Heart left ventricle (tissue), 16 donors: ENCODE measurements around the gene LZTFL1. TPM values are rescaled to one million over a fixed set of nuclear protein-coding genes. Genes with fewer than 3 reads are reported as not detected.
A peak's percentile ranks its signal among the peaks of the same experiment; 100 is the strongest.

Source experiments
- ATAC-seq, 4 donors: fragments of 200-7000 bp; cut with Tn5 transposase; one replicate each; pipeline ENCODE4 v1.9.1; 2020 to 2022; ENCODE audit warnings: moderate library complexity in 4 of 4, mild to moderate bottlenecking in 3 of 4, moderate number of reproducible peaks in 1 of 4
- DNase-seq, 5 donors: peaks; one replicate each; pipeline ENCODE4 v3.0.0-alpha.2; 2020
- H3K27ac ChIP-seq, 12 donors: fragments of 200-600 bp; sonication (generic) in 4 of 12; one replicate each; pipeline versions ENCODE4 v1.5.0 to v1.8.0; 2016 to 2022; ENCODE audit warnings: mild to moderate bottlenecking in 2 of 12
- H3K27me3 ChIP-seq, 9 donors: fragments of 200-600 bp; sonication (generic) in 2 of 9; one replicate each; pipeline versions ENCODE4 v1.5.1 to v1.8.0; 2016 to 2022; ENCODE audit warnings: mild to moderate bottlenecking in 3 of 9
- H3K36me3 ChIP-seq, 9 donors: fragments of 200-600 bp; sonication (generic) in 2 of 9; one replicate each; pipeline versions ENCODE4 v1.5.0 to v1.8.0; 2018 to 2022; ENCODE audit warnings: mild to moderate bottlenecking in 2 of 9
- H3K4me1 ChIP-seq, 12 donors: fragments of 200-600 bp; sonication (generic) in 4 of 12; one replicate each; pipeline versions ENCODE4 v1.5.0 to v1.8.0; 2016 to 2022; ENCODE audit warnings: mild to moderate bottlenecking in 3 of 12
- H3K4me3 ChIP-seq, 12 donors: fragments of 200-600 bp; sonication (generic) in 4 of 12; one replicate each; pipeline versions ENCODE4 v1.5.0 to v1.8.0; 2017 to 2022; ENCODE audit warnings: mild to moderate bottlenecking in 9 of 12, moderate library complexity in 4 of 12
- H3K9me3 ChIP-seq, 12 donors: fragments of 200-600 bp; sonication (generic) in 4 of 12; one replicate each; pipeline versions ENCODE4 v1.5.0 to v1.8.0; 2016 to 2022; ENCODE audit warnings: mild to moderate bottlenecking in 1 of 12
- CTCF ChIP-seq, 12 donors: fragments of 200-600 bp; sonication (generic) in 4 of 12; IDR thresholded peaks; one replicate each; pipeline versions ENCODE4 v1.5.0 to v1.8.0; 2018 to 2022; ENCODE audit warnings: antibody characterized with exemption in 12 of 12, mild to moderate bottlenecking in 5 of 12
- POLR2A ChIP-seq, 2 donors: fragments of 450-650 bp; IDR thresholded peaks; one replicate each; pipeline ENCODE4 v1.6.1; 2017; ENCODE audit warnings: antibody characterized with exemption in 2 of 2, mild to moderate bottlenecking in 2 of 2, moderate library complexity in 2 of 2
- WGBS, 4 donors: extraction: QIAGEN DNeasy Blood & Tissue Kit in 2 of 4; methylation state at CpG; one replicate each; pipeline versions ENCODE4 v1.1.5 to v1.1.7; 2013 to 2018; 5-methylcytosine and 5-hydroxymethylcytosine counted together
- intact Hi-C, 10 donors: fragments of 100-400 bp; cut with DNase I; formaldehyde crosslinking; loops; one replicate each; pipeline versions ENCODE4 v1.11.1 to v1.14.2; 2022
- polyA plus RNA-seq, 2 donors: library from polyadenylated mRNA; stranded (reverse); fragments of 200-250 nt; gene quantifications; one replicate each; pipeline ENCODE4 v1.2.3, GENCODE V29; 2013
- total RNA-seq, 9 donors: library from RNA; depleted of rRNA in 2 of 9; stranded (reverse); fragments of >200 nt in 2 of 9; fragmentation: NEBNext Ultra II Directional in 3 of 9; extraction: Animal tissue kit (Norgen Biotek cat#: 25700) in 3 of 9; gene quantifications; one replicate each; pipeline versions ENCODE4 v1.1.0 to v1.2.4, GENCODE V29; 2016 to 2023
- donor health status: ischemic (EF 13 %, LVEDD 7.1; RV severe dilation, severe dysfunction).
- donor health status: healthy with polysubstance abuse.
- donor health status: DM: no; HTN: yes; CAD: no.
- donor health status: DM: no; HTN: no; CAD: no.
- donor health status: ischemic (EF 25% LVEDD 6.9; RV normal size, moderate dysfunction).
- donor health status: ischemic (EF 25% LVEDD 5.7; RV mildly dilated, moderate dysfunction).
- donor health status: healthy.
- donor health status: DM: yes; HTN: yes; CAD: no.
- donor health status: ischemic (EF 35%, LVEDD 5.7; RV mildly dilated, moderate dysfunction).
- donor health status: nonischemic (EF 11% LVEDD 7.7; RV severe dilation, severe dysfunction).
- donor health status: DM: yes; HTN: yes; CAD: no.
- donor health status: PGD.
- donor health status: ischemic (EF 29% LVEDD 5.4; RV normal size, mild dysfunction).
- donor health status: nonischemic (EF 23%, LVEDD 6.1; RV moderate dilation, normal function).

Gene LZTFL1
- total and polyA plus RNA-seq, 11 donors = 1.7 to 13.1 (median 8.8) TPM

- no peaks in the 10 kb centered on the region for H3K4me1 ChIP-seq
- no peaks in the 10 kb centered on the region for H3K27me3 ChIP-seq
- no peaks in the 10 kb centered on the region for H3K36me3 ChIP-seq
- H3K4me3 ChIP-seq = no peak overlapping the region
- 69 to 80% (median 72%) methylated on average over 3 of the region's 3 CpGs for WGBS, 4 donors
- intact Hi-C loops = no loop called here
- ATAC-seq (no peak), DNase-seq (peak in 1 of 5 donors; percentile 5)
- no peaks in the 10 kb centered on the region for H3K9me3 ChIP-seq
- TF ChIP-seq CTCF (IDR thresholded peaks at IDR 0.05) (no peak), POLR2A (IDR thresholded peaks at IDR 0.05) (no peak)
- no peak overlapping the region for H3K27ac ChIP-seq
These were observed 63.1 kb downstream of the LZTFL1 start for GRCh38 chr3:45778761-45779201.

GRCh38 chr3:45777746-45778386, 64.1 kb downstream of the LZTFL1 start:
- H3K9me3 ChIP-seq = no peaks in the 10 kb centered on the region
- no peak overlapping the region for H3K27ac ChIP-seq
- DNase-seq (peak in 1 of 5 donors; percentile 6), ATAC-seq (no peak)
- TF ChIP-seq POLR2A (IDR thresholded peaks at IDR 0.05) = no peak
- TF ChIP-seq CTCF (IDR thresholded peaks at IDR 0.05) = no peak
- H3K36me3 ChIP-seq = no peaks in the 10 kb centered on the region
- intact Hi-C loops = no loop called here
- no peaks in the 10 kb centered on the region for H3K4me1 ChIP-seq
- no peaks in the 10 kb centered on the region for H3K27me3 ChIP-seq
- H3K4me3 ChIP-seq = no peak overlapping the region
- WGBS, 4 donors = 79 to 88% (median 86%) methylated on average over 8 to 11 of the region's 11 CpGs

- no peaks in the 10 kb centered on the region for H3K36me3 ChIP-seq
- no peaks in the 10 kb centered on the region for H3K27me3 ChIP-seq
- no peak for TF ChIP-seq CTCF (IDR thresholded peaks at IDR 0.05)
- no peak for TF ChIP-seq POLR2A (IDR thresholded peaks at IDR 0.05)
- 86 to 91% (median 89%) methylated on average over 7 to 8 of the region's 8 CpGs for WGBS, 4 donors
- intact Hi-C loops = no loop called here
- H3K4me3 ChIP-seq = no peak overlapping the region
- H3K4me1 ChIP-seq = no peaks in the 10 kb centered on the region
- ATAC-seq (no peak), DNase-seq (peak in 1 of 5 donors; percentile 10)
- H3K27ac ChIP-seq = no peak overlapping the region
- no peaks in the 10 kb centered on the region for H3K9me3 ChIP-seq
These were observed 64.7 kb downstream of the LZTFL1 start for GRCh38 chr3:45777111-45777745.

DNA sequence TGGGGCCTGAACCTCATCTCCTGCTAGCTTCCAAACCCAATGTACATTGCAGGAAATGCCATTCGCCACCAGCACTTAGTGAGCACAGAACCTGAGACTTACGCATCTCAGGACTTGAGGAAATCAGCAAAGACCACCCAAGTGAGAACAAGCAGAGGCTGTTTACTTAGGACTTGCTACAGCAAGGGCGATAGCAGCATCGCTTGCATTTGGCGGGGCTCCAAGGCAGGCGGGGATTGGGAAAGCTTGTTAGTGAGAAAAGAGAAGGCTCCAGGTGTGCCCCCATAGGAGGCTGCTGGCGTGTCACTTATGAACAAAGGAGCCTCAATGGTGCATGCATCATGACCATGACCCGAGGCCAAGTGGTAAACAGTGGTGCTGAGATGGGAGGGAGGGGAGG, 65.3 kb downstream of the LZTFL1 start:
- intact Hi-C loops = no loop called here
- H3K27me3 ChIP-seq = no peaks in the 10 kb centered on the region
- TF ChIP-seq POLR2A (IDR thresholded peaks at IDR 0.05) (no peak), CTCF (IDR thresholded peaks at IDR 0.05) (no peak)
- DNase-seq = peak in 1 of 5 donors; percentile 10
- no peaks in the 10 kb centered on the region for H3K36me3 ChIP-seq
- no peaks in the 10 kb centered on the region for H3K9me3 ChIP-seq
- no peaks in the 10 kb centered on the region for H3K4me1 ChIP-seq
- no peak overlapping the region for H3K4me3 ChIP-seq
- WGBS, 4 donors = 51 to 62% (median 57%) methylated on average over 6 to 8 of the region's 8 CpGs
- H3K27ac ChIP-seq = no peak overlapping the region
- no peak for ATAC-seq
